Myocyte (in vitro differentiated cells): Measurements from ENCODE around the gene BRPF3. TPM values are rescaled to one million over a fixed set of nuclear protein-coding genes. Genes with fewer than 3 reads are reported as not detected.
A peak's percentile ranks its signal among the peaks of the same experiment; 100 is the strongest.

Source experiments
- DNase-seq: peaks from one replicate; pipeline ENCODE4 v3.0.0-alpha.2; 2012; ENCODE audit warnings: low read depth
- total RNA-seq: library from RNA; depleted of rRNA; stranded (reverse); fragments of >200 nt; gene quantifications from 2 replicates; pipeline ENCODE4 v1.2.3, GENCODE V29; 2014

Gene BRPF3
- total RNA-seq, 1 donor from 2014 or later: 18.5 TPM

GRCh38 chr6:36227379-36228228 is 31.1 kb downstream of the BRPF3 start:
- peak; percentile 63 for DNase-seq

- DNase-seq: no peak
Observed at GRCh38 chr6:36229223-36229622, 32.7 kb downstream of the BRPF3 start.

GRCh38 chr6:36230371-36230770 is 33.8 kb downstream of the BRPF3 start:
- DNase-seq: no peak

GRCh38 chr6:36232172-36232571 is 35.6 kb downstream of the BRPF3 start:
- no peak for DNase-seq

GRCh38 chr6:36235309-36235708 is 38.8 kb downstream of the BRPF3 start:
- no peak for DNase-seq

- no peak for DNase-seq
Observed at GRCh38 chr6:36235862-36236261, 39.3 kb downstream of the BRPF3 start.

GRCh38 chr6:36239774-36240173 is 43.2 kb downstream of the BRPF3 start:
- DNase-seq: no peak

- DNase-seq: no peak
Observed at GRCh38 chr6:36241728-36242127, 45.2 kb downstream of the BRPF3 start.

- no peak for DNase-seq
Observed at GRCh38 chr6:36242161-36242560, 45.6 kb downstream of the BRPF3 start.

GRCh38 chr6:36242626-36243025 is 46.1 kb downstream of the BRPF3 start:
- DNase-seq: no peak

GRCh38 chr6:36243562-36244212 is 47.1 kb downstream of the BRPF3 start:
- no peak for DNase-seq

- no peak for DNase-seq
Observed at GRCh38 chr6:36244641-36245280, 48.2 kb downstream of the BRPF3 start.

- DNase-seq: no peak
Observed at GRCh38 chr6:36245572-36246061, 49.1 kb downstream of the BRPF3 start.

- no peak for DNase-seq
Observed at GRCh38 chr6:36246506-36247268, 50.1 kb downstream of the BRPF3 start.

- DNase-seq: no peak
Observed at GRCh38 chr6:36247693-36248092, 51.1 kb downstream of the BRPF3 start.

- no peak for DNase-seq
Observed at GRCh38 chr6:36248980-36249379, 52.4 kb downstream of the BRPF3 start.

GRCh38 chr6:36249536-36249935 is 53.0 kb downstream of the BRPF3 start:
- no peak for DNase-seq

- DNase-seq: no peak
Observed at GRCh38 chr6:36252005-36252404, 55.5 kb downstream of the BRPF3 start.

- DNase-seq: no peak
Observed at GRCh38 chr6:36263390-36264000, 67.0 kb downstream of the BRPF3 start.

- no peak for DNase-seq
Observed at GRCh38 chr6:36265744-36266143, 69.2 kb downstream of the BRPF3 start.
